Adrenal gland (tissue), 12 donors: ENCODE measurements around the gene CDH9. TPM values are rescaled to one million over a fixed set of nuclear protein-coding genes. Genes with fewer than 3 reads are reported as not detected.

Source experiments
- DNase-seq, 7 donors: peaks; one replicate each; pipeline ENCODE4 v3.0.0-alpha.2; 2019 to 2020
- H3K27ac ChIP-seq, 5 donors: fragments of 200-600 bp; sonication (generic) in 4 of 5; 1 replicate in 3 of 5; 2 replicates in 2 of 5; pipeline versions ENCODE4 v1.5.1 to v1.8.0; 2016 to 2020; ENCODE audit warnings: mild to moderate bottlenecking in 1 of 5
- H3K27me3 ChIP-seq: fragments of 200-600 bp; 2 replicates; pipeline ENCODE4 v1.8.0; 2021
- H3K36me3 ChIP-seq, 2 donors: fragments of 200-600 bp; replicated peaks in 1 of 2; 1 replicate in 1 of 2; 2 replicates in 1 of 2; pipeline versions ENCODE4 v1.5.1 to v1.8.0; 2018 to 2022
- H3K4me1 ChIP-seq, 2 donors: fragments of 200-600 bp; replicated peaks in 1 of 2; 1 replicate in 1 of 2; 2 replicates in 1 of 2; pipeline versions ENCODE4 v1.5.1 to v1.8.0; 2018 to 2021
- H3K4me3 ChIP-seq, 4 donors: fragments of 200-600 bp; sonication (generic) in 3 of 4; one replicate each; pipeline ENCODE4 v1.5.1; 2016 to 2018
- H3K9me3 ChIP-seq, 3 donors: fragments of 200-600 bp; sonication (generic) in 1 of 3; replicated peaks in 1 of 3; 1 replicate in 2 of 3; 2 replicates in 1 of 3; pipeline versions ENCODE4 v1.5.1 to v1.8.0; 2016 to 2021
- POLR2A ChIP-seq, 2 donors: fragments of 450-650 bp; IDR thresholded peaks; one replicate each; pipeline ENCODE4 v1.6.1; 2017; ENCODE audit warnings: antibody characterized with exemption in 2 of 2, mild to moderate bottlenecking in 2 of 2, moderate library complexity in 1 of 2
- WGBS, 4 donors: extraction: QIAGEN DNeasy Blood & Tissue Kit in 2 of 4; methylation state at CpG; one replicate each; pipeline versions ENCODE4 v1.1.5 to v1.1.7; 2013 to 2017; 5-methylcytosine and 5-hydroxymethylcytosine counted together
- intact Hi-C, 2 donors: fragments of 100-400 bp; cut with DNase I; formaldehyde crosslinking; loops; one replicate each; pipeline versions ENCODE4 v1.14.1 to v1.15.0; 2022 to 2023
- polyA plus RNA-seq, 3 donors: library from polyadenylated mRNA; stranded (reverse); fragments of 200-250 nt in 2 of 3; fragments of 350-450 nt in 1 of 3; fragmentation: Illumina TruSeq in 1 of 3; extraction: RNeasy Lipid Tissue Mini Kit (QIAGEN cat#74804) in 1 of 3; gene quantifications; one replicate each; pipeline ENCODE4 v1.2.3, GENCODE V29; 2013 to 2014
- total RNA-seq, 9 donors: library from RNA; depleted of rRNA in 4 of 9; stranded (reverse); fragments of >200 nt in 4 of 9; fragments of 120-200 nt in 1 of 9; fragmentation: NEBNext Ultra II Directional in 1 of 9; extraction: Animal tissue kit (Norgen Biotek cat#: 25700) in 1 of 9; gene quantifications; one replicate each; pipeline versions ENCODE4 v1.1.0 to v1.2.4, GENCODE V29; 2013 to 2023
- TF ChIP-seq, protein P1 (sequence below), 6 experiments: fragments of 450-650 bp in 4 of 6; fragments of 200-600 bp in 2 of 6; sonication (generic) in 1 of 6; IDR thresholded peaks; 1 replicate in 5 of 6; 2 replicates in 1 of 6; pipeline versions ENCODE4 v1.5.1 to v1.8.0; 2016 to 2021; ENCODE audit warnings: antibody characterized with exemption in 6 of 6, mild to moderate bottlenecking in 2 of 6, moderate library complexity in 1 of 6
- donor health status: healthy with polysubstance abuse.
- donor health status: Bipolar disorder and iron deficiency.
- donor health status: DM: yes; HTN: yes; CAD: no.
- donor health status: DM: no; HTN: no; CAD: no.
- donor health status: DM: no; HTN: no; CAD: no.
- donor health status: DM: yes; HTN: yes; CAD: no.

CDH9 gene
- total and polyA plus RNA-seq, 12 donors, result 0.13 to 1.3 (median 0.16) TPM; not detected in 7

DNA sequence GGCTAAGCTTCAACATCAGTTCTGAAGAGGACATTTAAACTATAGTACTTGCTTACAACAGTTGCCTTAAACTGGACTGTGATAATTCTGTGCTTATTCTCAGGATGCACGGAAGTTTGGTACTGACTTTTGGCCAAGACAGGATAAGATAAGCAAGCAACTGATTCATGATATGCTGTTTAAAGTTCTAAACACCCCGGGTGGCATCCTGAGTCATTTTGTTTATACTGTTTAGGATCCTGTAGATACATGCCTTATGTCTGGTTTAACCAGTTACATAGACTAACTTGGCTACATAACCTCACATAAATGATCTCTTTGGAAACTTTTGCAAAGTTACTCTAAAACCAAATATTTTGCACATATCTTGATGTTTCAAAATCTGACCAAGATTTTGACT is 95.9 kb downstream of the CDH9 start:
- no peak for DNase-seq
- H3K9me3 ChIP-seq, result no peaks in the 10 kb centered on the region
- H3K27me3 ChIP-seq, result no peaks in the 10 kb centered on the region
- TF ChIP-seq, protein P1, sequence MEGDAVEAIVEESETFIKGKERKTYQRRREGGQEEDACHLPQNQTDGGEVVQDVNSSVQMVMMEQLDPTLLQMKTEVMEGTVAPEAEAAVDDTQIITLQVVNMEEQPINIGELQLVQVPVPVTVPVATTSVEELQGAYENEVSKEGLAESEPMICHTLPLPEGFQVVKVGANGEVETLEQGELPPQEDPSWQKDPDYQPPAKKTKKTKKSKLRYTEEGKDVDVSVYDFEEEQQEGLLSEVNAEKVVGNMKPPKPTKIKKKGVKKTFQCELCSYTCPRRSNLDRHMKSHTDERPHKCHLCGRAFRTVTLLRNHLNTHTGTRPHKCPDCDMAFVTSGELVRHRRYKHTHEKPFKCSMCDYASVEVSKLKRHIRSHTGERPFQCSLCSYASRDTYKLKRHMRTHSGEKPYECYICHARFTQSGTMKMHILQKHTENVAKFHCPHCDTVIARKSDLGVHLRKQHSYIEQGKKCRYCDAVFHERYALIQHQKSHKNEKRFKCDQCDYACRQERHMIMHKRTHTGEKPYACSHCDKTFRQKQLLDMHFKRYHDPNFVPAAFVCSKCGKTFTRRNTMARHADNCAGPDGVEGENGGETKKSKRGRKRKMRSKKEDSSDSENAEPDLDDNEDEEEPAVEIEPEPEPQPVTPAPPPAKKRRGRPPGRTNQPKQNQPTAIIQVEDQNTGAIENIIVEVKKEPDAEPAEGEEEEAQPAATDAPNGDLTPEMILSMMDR (IDR thresholded peaks at IDR 0.05), result no peak
- TF ChIP-seq POLR2A (IDR thresholded peaks at IDR 0.05), result no peak
- no peak overlapping the region for H3K27ac ChIP-seq
- no peaks in the 10 kb centered on the region for H3K4me1 ChIP-seq
- 43 to 59% (median 47%) methylated on average over 2 of the region's 2 CpGs for WGBS, 4 donors
- intact Hi-C loops, result no loop called here
- no peaks in the 10 kb centered on the region for H3K36me3 ChIP-seq
- H3K4me3 ChIP-seq, result no peak overlapping the region

DNA sequence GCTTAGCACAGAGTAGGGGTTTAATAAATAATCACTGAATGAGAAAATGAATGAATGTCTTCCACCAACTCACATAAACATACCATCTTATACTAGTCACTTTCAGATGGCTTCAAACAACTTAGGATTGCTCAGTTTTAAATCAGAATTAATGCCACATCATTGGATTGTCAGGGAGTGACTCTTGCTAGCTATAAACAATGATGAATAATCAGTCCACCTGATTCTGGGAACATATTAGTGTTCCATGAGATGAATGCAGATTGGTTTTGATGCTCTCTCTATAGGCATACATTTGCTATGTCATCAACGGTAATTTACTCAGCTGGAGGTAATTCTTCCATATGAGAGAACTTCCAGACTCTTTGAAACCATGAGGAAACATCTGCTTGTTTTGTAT is 97.4 kb downstream of the CDH9 start:
- WGBS, 4 donors, result 57 to 74% (median 64%) methylated on average over 1 of the region's 1 CpG

DNA sequence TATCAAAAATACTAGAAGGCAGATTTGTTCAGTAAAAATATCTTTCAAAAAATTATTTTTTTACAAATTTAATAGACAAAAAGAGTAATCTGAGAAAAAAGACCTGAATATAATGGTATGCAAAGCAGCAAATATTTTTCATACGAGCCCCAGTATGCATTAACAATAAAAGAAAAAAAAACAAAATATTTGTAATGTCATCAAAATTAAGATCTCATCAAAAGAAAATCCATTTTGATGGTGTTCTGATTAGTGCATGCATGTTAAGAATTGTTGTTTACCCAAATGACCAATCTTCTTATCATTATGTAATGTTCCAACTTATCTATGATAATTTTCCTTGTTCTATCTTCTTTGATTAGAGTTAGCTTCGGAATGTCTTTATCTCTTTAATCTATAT is 106.1 kb downstream of the CDH9 start:
- no peaks in the 10 kb centered on the region for H3K36me3 ChIP-seq
- 55 to 66% (median 62%) methylated on average over 2 of the region's 2 CpGs for WGBS, 4 donors
- no peaks in the 10 kb centered on the region for H3K4me1 ChIP-seq
- intact Hi-C loops, result no loop called here
- H3K27ac ChIP-seq, result no peak overlapping the region
- TF ChIP-seq POLR2A (IDR thresholded peaks at IDR 0.05), result no peak
- TF ChIP-seq, protein P1 (IDR thresholded peaks at IDR 0.05), result no peak
- H3K4me3 ChIP-seq, result no peak overlapping the region
- no peak for DNase-seq
- H3K27me3 ChIP-seq, result no peaks in the 10 kb centered on the region
- no peaks in the 10 kb centered on the region for H3K9me3 ChIP-seq

More for the DNA sequence above, 97.4 kb downstream of the CDH9 start:
- Histone ChIP-seq H3K27me3 (no peaks in the 10 kb centered on the region), H3K4me1 (no peaks in the 10 kb centered on the region), H3K36me3 (no peaks in the 10 kb centered on the region), H3K9me3 (no peaks in the 10 kb centered on the region), H3K27ac (no peak overlapping the region), H3K4me3 (no peak overlapping the region)
- TF ChIP-seq, protein P1 (IDR thresholded peaks at IDR 0.05), result no peak
- TF ChIP-seq POLR2A (IDR thresholded peaks at IDR 0.05), result no peak
- no peak for DNase-seq
- intact Hi-C loops, result no loop called here

DNA sequence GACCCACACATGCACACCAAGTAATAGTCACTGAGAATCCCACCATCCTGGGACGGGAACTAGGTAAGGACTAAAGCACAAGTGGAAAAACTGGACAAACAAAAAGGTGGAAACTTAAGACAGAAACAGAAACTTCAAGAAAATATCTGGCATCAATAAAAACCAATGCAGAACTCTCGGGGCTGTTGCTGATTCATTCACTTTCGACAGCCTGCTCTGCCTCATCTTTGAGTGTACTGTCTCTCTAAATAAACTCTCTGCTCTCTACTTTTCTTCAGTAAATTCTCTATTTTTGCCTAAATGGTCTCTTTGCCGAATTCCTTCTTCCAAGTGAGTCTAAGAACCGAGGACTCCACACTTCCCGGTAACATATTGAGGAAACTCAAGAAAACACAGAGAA is 116.9 kb downstream of the CDH9 start:
- no peak for TF ChIP-seq POLR2A (IDR thresholded peaks at IDR 0.05)
- TF ChIP-seq, protein P1 (IDR thresholded peaks at IDR 0.05), result no peak
- WGBS, 4 donors, result 80 to 88% (median 83%) methylated on average over 6 of the region's 6 CpGs
- DNase-seq, result no peak
- intact Hi-C loops, result no loop called here
- no peak overlapping the region for H3K27ac ChIP-seq
- no peaks in the 10 kb centered on the region for H3K9me3 ChIP-seq
- H3K4me1 ChIP-seq, result no peaks in the 10 kb centered on the region
- no peaks in the 10 kb centered on the region for H3K36me3 ChIP-seq
- H3K4me3 ChIP-seq, result no peak overlapping the region
- no peaks in the 10 kb centered on the region for H3K27me3 ChIP-seq
